GM18519 (cell line): ENCODE measurements around the gene ANTXRL.
"Not testable (repeated sequence)": the region's sequence is repeated elsewhere in the genome, so short reads cannot be mapped to it uniquely, and the experiment has no call there.

Source experiments
- ATAC-seq: cut with Tn5 transposase; IDR thresholded peaks from one replicate; pipeline ENCODE4 v1.9.1; 2021; ENCODE audit warnings: mild to moderate bottlenecking, moderate library complexity; ENCODE audit not compliant: unreplicated experiment, low FRiP score

ANTXRL gene

DNA sequence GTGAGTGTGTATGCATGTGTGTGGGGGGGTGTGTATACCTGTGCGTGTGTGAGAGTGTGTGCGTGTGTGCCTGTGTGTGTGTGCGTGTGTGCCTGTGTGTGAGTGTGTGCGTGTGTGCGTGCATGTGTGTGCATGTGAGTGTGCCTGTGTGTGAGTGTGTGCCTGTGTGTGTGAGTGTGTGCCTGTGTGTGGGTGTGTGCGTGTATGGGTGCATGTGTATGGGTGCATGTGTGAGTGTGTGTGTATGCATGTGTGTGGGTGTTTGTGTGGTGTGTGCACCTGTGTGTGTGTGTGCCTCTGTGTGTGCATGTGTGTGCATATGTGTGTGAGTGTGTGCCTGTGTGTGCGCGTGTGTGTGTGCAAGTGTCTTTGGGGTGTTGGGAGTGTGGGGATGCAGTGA, 6.4 kb downstream of the ANTXRL start:
- ATAC-seq: no peak

GRCh38 chr10:46293832-46294640, 7.2 kb downstream of the ANTXRL start:
- ATAC-seq: no peak

GRCh38 chr10:46294641-46295220, 7.9 kb downstream of the ANTXRL start:
- no peak for ATAC-seq

GRCh38 chr10:46295350-46296010, 8.7 kb downstream of the ANTXRL start:
- ATAC-seq: not testable (repeated sequence)

- ATAC-seq: not testable (repeated sequence)
Measured at GRCh38 chr10:46296086-46296485, 9.3 kb downstream of the ANTXRL start.

GRCh38 chr10:46296641-46297141, 9.9 kb downstream of the ANTXRL start:
- ATAC-seq: no peak

GRCh38 chr10:46297406-46298204, 10.8 kb downstream of the ANTXRL start:
- ATAC-seq: no peak

- ATAC-seq: no peak
Measured at GRCh38 chr10:46298477-46299285, 11.9 kb downstream of the ANTXRL start.

GRCh38 chr10:46299286-46299535, 12.4 kb downstream of the ANTXRL start:
- ATAC-seq: no peak

DNA sequence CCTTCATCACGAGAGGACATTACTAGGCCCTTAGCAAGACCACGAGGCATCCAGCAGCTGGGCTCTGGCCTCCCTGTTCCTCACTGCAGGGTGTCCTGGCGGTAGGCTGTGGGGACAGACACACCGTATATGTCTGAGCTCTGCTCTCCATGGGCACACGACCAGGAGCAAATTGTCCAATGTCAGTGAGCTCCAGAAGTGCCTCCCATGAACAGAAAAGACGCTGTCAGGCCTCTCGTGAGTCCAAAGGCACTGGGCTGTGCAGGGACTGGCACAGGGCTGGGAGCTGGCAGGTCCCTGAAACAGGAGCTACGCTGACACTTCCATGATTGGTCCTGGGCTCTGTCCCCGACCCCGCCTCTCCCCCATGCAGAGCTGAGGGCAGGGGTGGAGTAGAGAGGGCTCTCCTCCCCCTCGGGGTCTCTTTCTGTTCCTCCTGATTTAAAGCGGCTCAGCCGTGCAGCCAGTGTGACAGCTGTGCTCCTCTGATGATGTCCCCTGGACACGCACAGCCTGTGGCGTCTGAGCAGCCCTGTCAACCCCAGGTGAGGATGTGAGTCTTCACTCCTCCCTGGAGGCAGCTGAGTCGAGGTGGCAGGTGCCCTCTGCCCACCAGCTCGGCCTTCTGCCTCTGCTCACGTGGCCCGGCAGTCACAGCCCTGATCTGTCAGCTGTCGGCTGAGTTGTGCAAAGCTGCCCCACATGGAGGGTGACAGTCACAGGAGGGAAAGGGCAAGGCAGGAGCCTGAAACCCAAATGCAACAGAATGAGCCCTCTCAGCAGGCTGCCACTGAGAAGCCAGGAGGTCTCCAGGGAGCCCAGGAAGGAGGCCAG, 13.0 kb downstream of the ANTXRL start:
- ATAC-seq: no peak

DNA sequence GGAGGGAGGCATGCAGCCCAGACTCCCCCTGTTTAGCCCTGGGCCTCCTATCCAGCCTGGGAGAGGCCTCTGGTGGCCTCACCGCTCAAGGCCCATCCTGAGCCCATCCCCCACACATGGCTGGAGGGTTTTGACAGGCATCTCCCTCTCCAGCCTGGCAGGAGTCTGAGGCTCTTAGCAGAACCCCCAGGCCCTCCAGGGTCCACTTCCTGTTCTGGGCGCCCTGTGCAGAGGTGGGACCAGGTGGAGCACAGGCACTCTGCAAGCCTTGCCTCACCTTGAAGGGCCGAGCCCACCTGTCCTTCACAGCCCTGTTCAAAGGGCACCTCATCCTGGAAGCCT, 13.5 kb downstream of the ANTXRL start:
- not testable (repeated sequence) for ATAC-seq

DNA sequence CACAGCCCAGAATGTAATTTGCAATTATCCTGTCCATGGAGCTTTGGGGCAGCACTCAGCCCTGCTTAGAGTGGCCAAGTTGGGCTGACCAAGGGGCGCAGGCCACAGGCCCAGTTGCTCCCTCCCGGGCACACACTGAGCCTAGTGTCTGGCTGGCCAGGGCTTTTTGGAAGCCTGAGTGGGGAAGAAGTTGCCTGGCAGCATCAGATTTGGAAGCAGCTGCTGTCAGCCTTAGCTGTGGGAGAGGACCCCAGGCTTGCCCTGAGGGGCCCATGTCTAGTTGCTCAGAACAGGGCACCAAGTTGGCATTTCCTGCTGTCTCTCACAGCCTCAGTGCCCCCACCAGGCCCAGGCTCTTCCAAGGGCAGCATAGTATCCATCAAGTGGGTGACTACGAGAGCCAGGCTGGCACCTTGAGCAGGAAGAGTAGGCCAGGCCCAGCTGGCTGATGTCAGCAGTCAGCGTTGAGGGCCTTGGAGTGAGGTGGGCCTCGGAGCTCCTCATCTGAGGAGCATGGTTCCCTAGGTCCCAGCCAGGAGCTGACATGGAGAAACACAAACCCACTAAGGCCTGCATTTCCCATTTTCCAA, 14.4 kb downstream of the ANTXRL start:
- no peak for ATAC-seq

DNA sequence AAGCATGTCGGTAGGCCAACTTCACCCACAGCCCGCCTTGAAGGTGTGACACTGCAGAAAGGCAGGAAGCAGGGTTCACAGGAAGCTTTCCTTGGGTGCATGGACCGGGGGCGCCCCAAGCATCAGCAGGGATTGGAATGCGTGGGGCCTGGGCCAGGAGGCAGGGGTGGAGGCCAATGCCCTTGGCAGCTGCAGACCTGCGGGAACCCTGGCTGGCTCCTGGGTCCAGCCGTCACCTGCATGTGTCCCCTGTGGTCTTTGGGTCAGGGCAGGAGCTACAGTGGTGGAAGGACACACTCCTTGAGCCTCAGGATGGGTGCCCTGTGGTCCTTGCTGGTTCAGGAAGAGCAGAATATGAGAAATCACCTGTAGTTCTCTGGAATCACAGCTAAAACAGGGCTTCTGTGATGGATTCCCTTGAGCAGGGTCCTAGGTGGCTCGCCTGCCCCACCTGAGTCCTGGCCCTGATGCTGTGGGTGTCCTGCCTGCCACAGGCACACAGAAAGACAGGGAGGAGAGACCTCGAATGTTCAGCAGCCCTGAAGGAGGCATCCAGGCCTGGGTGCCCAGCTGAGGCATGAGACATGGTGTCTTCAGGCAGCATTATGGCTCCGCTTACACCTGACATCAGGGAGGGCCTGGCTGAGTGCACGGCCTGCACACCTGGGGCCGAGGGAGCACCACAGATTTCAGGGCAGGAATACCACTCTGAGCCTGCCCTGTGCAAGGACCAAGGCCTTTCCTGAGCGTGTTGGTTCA, 15.1 kb downstream of the ANTXRL start:
- ATAC-seq: no peak

DNA sequence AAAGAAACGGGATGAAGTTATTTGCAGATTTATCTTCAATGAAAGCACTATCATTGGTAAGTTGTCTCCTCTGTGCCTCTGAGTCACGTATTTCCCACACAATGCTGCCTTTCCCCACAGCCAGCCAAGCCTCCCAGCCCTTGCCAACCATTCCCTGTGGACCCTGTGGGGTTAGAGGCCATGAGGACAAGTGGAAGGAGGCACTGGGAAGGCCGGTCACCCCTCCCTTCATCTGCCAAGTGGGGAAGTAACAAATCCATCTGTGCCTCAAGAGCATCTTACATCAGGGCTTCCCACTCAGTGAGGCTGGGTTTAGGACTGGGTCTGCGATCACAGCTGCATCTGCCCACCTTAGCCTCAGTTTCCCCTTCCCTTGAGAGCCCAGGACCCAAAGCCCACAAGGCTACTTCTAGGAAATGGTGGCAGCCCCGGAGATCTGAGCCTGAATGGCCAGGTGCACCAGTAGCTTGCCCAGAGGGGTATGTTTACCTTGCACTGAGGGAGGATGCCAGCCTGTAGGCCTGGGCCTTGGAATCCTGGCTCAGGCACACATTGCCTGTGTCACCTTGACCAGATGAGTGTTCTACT, 16.1 kb downstream of the ANTXRL start:
- ATAC-seq: not testable (repeated sequence)

GRCh38 chr10:46304062-46304461, 17.3 kb downstream of the ANTXRL start:
- ATAC-seq: no peak

GRCh38 chr10:46304671-46305070, 17.9 kb downstream of the ANTXRL start:
- ATAC-seq: not testable (repeated sequence)

DNA sequence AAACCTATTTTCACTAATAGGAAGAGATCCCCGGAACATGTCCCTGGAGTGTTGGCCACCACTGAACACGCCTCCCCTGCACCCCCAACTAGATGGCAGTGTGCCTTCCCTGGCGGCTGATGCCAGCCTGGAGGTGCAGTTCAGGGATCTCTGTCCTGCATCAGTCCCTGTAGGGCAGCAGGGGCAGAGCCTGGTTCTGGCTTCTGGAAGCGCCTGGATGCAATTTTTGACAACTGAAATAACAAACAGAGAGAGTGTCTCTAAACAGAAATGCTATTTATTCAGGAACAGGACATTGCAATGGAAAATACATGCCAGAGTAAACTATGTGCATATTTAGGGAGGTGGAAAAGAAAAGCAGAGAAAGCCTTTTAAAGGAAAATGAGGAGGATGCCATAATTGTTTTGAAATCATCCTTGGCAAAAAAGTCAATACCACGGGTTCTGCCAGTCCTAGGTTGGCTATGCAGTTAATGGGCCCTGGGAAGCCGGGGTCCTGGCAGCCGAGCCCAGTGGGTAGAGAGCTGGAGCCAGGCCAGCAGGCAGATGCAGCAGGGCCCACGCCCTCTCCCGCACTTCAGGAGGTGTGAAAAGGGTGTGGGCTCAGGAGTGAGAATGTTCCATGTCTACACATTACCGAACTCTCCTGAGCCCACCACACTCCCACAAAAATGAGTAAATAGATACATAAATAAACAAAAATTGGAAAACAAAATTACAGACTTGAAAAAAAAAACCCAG, 18.5 kb downstream of the ANTXRL start:
- ATAC-seq: no peak
